HepG2 (cell line): ENCODE results near the gene CD19. TPM values are rescaled to one million over a fixed set of nuclear protein-coding genes. Genes with fewer than 3 reads are reported as not detected.

Source experiments
- GABPA ChIP-seq, 2 experiments: IDR thresholded peaks; 2 replicates each; pipeline ENCODE4 v1.6.1; 2011 to 2016; ENCODE audit warnings: low read depth in 2 of 2, low read length in 1 of 2, missing biosample characterization in 1 of 2, missing genetic modification characterization in 1 of 2
- GFI1 ChIP-seq: sonication (generic); formaldehyde crosslinking; IDR thresholded peaks from 2 replicates; pipeline ENCODE4 v1.5.0; 2020; ENCODE audit warnings: missing genetic modification reagents, mild to moderate bottlenecking, borderline replicate concordance
- ISL2 ChIP-seq: sonication (generic); formaldehyde crosslinking; IDR thresholded peaks from 2 replicates; pipeline ENCODE4 v1.5.0; 2020; ENCODE audit warnings: missing genetic modification reagents
- KLF15 ChIP-seq: sonication (generic); formaldehyde crosslinking; IDR thresholded peaks from 2 replicates; pipeline ENCODE4 v1.8.1; 2023; ENCODE audit warnings: borderline replicate concordance, mild to moderate bottlenecking, inconsistent platforms, missing genetic modification reagents, mixed read lengths
- MLX ChIP-seq: IDR thresholded peaks from 2 replicates; pipeline ENCODE4 v1.6.1; 2016
- PCBP1 ChIP-seq: fragments of 200-400 bp; formaldehyde crosslinking; IDR thresholded peaks from 2 replicates; pipeline ENCODE4 v1.6.1; 2017; ENCODE audit warnings: mild to moderate bottlenecking, low read depth, low read length, borderline replicate concordance
- SMAD3 ChIP-seq: sonication (generic); formaldehyde crosslinking; IDR thresholded peaks from 2 replicates; pipeline ENCODE4 v1.4.0; 2020; ENCODE audit warnings: missing genetic modification reagents
- SP140L ChIP-seq: sonication (generic); formaldehyde crosslinking; IDR thresholded peaks from 2 replicates; pipeline ENCODE4 v1.4.0; 2020; ENCODE audit warnings: missing genetic modification reagents, borderline replicate concordance
- SP2 ChIP-seq: sonication (generic); formaldehyde crosslinking; IDR thresholded peaks from 2 replicates; pipeline ENCODE4 v1.5.1; 2020; ENCODE audit warnings: mild to moderate bottlenecking, missing genetic modification reagents
- TFAP4 ChIP-seq: sonication (generic); IDR thresholded peaks from 2 replicates; pipeline ENCODE4 v1.6.1; 2016; ENCODE audit warnings: low read depth, borderline replicate concordance
- THAP9 ChIP-seq: sonication (generic); formaldehyde crosslinking; IDR thresholded peaks from 2 replicates; pipeline ENCODE4; 2020; ENCODE audit warnings: missing genetic modification reagents, mild to moderate bottlenecking, borderline replicate concordance
- THYN1 ChIP-seq: sonication (generic); formaldehyde crosslinking; IDR thresholded peaks from 2 replicates; pipeline ENCODE4 v1.8.1; 2023; ENCODE audit warnings: low read depth, mild to moderate bottlenecking, moderate library complexity, missing genetic modification reagents, borderline replicate concordance
- ZBTB7A ChIP-seq: sonication (generic); formaldehyde crosslinking; IDR thresholded peaks from 2 replicates; pipeline ENCODE4 v1.8.0; 2022; ENCODE audit warnings: mild to moderate bottlenecking, missing genetic modification reagents
- ZNF468 ChIP-seq: sonication (generic); formaldehyde crosslinking; IDR thresholded peaks from 2 replicates; pipeline ENCODE4 v1.8.0; 2022; ENCODE audit warnings: mild to moderate bottlenecking, moderate library complexity, missing genetic modification reagents
- ZNF562 ChIP-seq: sonication (generic); formaldehyde crosslinking; IDR thresholded peaks from 2 replicates; pipeline ENCODE4 v1.8.0; 2022; ENCODE audit warnings: missing genetic modification reagents, borderline replicate concordance
- ZNF674 ChIP-seq: sonication (generic); formaldehyde crosslinking; IDR thresholded peaks from 2 replicates; pipeline ENCODE4 v1.5.0; 2020; ENCODE audit warnings: low read depth, mild to moderate bottlenecking, missing genetic modification reagents
- ZNF7 ChIP-seq: IDR thresholded peaks from 2 replicates; pipeline ENCODE4 v1.6.1; 2016; ENCODE audit warnings: missing biosample characterization, missing genetic modification reagents
- polyA plus RNA-seq, 8 experiments: library from polyadenylated mRNA; depleted of rRNA in 3 of 8; stranded (reverse) in 7 of 8; unstranded in 1 of 8; fragments of >200 nt; fragmentation: Illumina TruSeq in 4 of 8; extraction: Trizol in 4 of 8; gene quantifications; 2 replicates each; pipeline versions ENCODE4 v1.2.1 to v1.2.3, GENCODE V29; 2011 to 2016; ENCODE audit warnings: low read depth in 4 of 8, missing spikeins in 1 of 8, mixed read lengths in 1 of 8; ENCODE audit not compliant: insufficient read depth in 1 of 8
- total RNA-seq, 5 experiments: library from RNA; depleted of rRNA; stranded (reverse); fragments of >200 nt; fragmentation: Illumina TruSeq; extraction: Trizol; gene quantifications; 2 replicates each; pipeline ENCODE4 v1.2.3, GENCODE V29; 2016; ENCODE audit warnings: low read depth in 1 of 5
- TF ChIP-seq, protein P1 (sequence below): sonication (generic); formaldehyde crosslinking; IDR thresholded peaks from 2 replicates; pipeline ENCODE4 v1.8.0; 2022; ENCODE audit warnings: low read depth, missing genetic modification reagents
- TF ChIP-seq, protein P2 (sequence below): IDR thresholded peaks from 2 replicates; pipeline ENCODE4 v1.6.1; 2016; ENCODE audit warnings: missing compliant biosample characterization, missing genetic modification reagents, borderline replicate concordance
- TF ChIP-seq, protein P3 (sequence below): fragments of 450-650 bp; IDR thresholded peaks from 2 replicates; pipeline ENCODE4 v1.6.1; 2016

CD19 gene
- total and polyA plus RNA-seq, 2 of the 13 experiments (the other 11 are each of a cell fraction or from before 2014, with no cell fraction given) = 0.55 to 1.1 TPM

GRCh38 chr16:28923652-28924398 is 7.9 kb upstream of the CD19 start (continued):
- TF ChIP-seq THAP9 (CRISPR knock-in tag) = no peak
- TF ChIP-seq GABPA (IDR thresholded peaks at IDR 0.05; ENCODE audit: low read depth, low read length) = no peak
- peak; percentile 51; the same call in 1 of the 2 replicates for TF ChIP-seq GABPA (CRISPR knock-in tag; IDR thresholded peaks at IDR 0.05; ENCODE audit: low read depth)
- no peak for TF ChIP-seq ZNF674 (CRISPR knock-in tag)
- peak; percentile 74 for TF ChIP-seq TFAP4
- 0 out of 2 replicates have a peak, but pooled peaks have one; percentile 40 for TF ChIP-seq SMAD3
- no peak for TF ChIP-seq KLF15
- TF ChIP-seq SP2 = no peak
- TF ChIP-seq ISL2 = peak; percentile 55; the same call in 1 of the 2 replicates
- TF ChIP-seq GFI1 (CRISPR knock-in tag) = no peak
- TF ChIP-seq SP140L (CRISPR knock-in tag) = no peak
- TF ChIP-seq PCBP1 = no peak
- no peak for TF ChIP-seq ZNF7 (CRISPR knock-in tag)
- TF ChIP-seq MLX (CRISPR knock-in tag) = no peak
- no peak for TF ChIP-seq THYN1 (CRISPR knock-in tag)
- TF ChIP-seq, protein P1, sequence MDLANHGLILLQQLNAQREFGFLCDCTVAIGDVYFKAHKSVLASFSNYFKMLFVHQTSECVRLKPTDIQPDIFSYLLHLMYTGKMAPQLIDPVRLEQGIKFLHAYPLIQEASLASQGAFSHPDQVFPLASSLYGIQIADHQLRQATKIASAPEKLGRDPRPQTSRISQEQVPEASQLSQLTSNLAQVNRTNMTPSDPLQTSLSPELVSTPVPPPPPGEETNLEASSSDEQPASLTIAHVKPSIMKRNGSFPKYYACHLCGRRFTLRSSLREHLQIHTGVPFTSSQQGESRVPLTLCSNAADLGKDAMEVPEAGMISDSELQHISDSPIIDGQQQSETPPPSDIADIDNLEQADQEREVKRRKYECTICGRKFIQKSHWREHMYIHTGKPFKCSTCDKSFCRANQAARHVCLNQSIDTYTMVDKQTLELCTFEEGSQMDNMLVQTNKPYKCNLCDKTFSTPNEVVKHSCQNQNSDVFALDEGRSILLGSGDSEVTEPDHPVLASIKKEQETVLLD (CRISPR knock-in tag) = no peak
- no peak for TF ChIP-seq ZNF468 (CRISPR knock-in tag)
- TF ChIP-seq, protein P2, sequence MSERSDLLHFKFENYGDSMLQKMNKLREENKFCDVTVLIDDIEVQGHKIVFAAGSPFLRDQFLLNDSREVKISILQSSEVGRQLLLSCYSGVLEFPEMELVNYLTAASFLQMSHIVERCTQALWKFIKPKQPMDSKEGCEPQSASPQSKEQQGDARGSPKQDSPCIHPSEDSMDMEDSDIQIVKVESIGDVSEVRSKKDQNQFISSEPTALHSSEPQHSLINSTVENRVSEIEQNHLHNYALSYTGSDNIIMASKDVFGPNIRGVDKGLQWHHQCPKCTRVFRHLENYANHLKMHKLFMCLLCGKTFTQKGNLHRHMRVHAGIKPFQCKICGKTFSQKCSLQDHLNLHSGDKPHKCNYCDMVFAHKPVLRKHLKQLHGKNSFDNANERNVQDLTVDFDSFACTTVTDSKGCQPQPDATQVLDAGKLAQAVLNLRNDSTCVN (CRISPR knock-in tag) = no peak
- TF ChIP-seq, protein P3, sequence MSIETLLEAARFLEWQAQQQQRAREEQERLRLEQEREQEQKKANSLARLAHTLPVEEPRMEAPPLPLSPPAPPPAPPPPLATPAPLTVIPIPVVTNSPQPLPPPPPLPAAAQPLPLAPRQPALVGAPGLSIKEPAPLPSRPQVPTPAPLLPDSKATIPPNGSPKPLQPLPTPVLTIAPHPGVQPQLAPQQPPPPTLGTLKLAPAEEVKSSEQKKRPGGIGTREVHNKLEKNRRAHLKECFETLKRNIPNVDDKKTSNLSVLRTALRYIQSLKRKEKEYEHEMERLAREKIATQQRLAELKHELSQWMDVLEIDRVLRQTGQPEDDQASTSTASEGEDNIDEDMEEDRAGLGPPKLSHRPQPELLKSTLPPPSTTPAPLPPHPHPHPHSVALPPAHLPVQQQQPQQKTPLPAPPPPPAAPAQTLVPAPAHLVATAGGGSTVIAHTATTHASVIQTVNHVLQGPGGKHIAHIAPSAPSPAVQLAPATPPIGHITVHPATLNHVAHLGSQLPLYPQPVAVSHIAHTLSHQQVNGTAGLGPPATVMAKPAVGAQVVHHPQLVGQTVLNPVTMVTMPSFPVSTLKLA = no peak
- no peak for TF ChIP-seq ZNF562 (CRISPR knock-in tag)
- no peak for TF ChIP-seq ZBTB7A (CRISPR knock-in tag)
